HCT116 (cell line): ENCODE results near the gene SLC6A19.

Source experiments
- EZH2 ChIP-seq: fragments of 200-600 bp; sonication (generic); IDR thresholded peaks from 2 replicates; pipeline ENCODE4 v1.6.1; 2017; ENCODE audit warnings: antibody characterized with exemption, mixed run types
- EZH2phosphoT487 ChIP-seq: fragments of 200-600 bp; IDR thresholded peaks from 2 replicates; pipeline ENCODE4 v1.6.1; 2018; ENCODE audit warnings: antibody characterized with exemption, borderline replicate concordance
- POLR2A ChIP-seq: IDR thresholded peaks from 2 replicates; pipeline ENCODE4 v1.7.0; 2011; ENCODE audit warnings: borderline replicate concordance; ENCODE audit not compliant: insufficient read depth, insufficient read length; ENCODE audit errors: extremely low read depth
- REST ChIP-seq: IDR thresholded peaks from 2 replicates; pipeline ENCODE4 v1.6.1; 2012; ENCODE audit warnings: low read depth
- TCF7L2 ChIP-seq: IDR thresholded peaks from 2 replicates; pipeline ENCODE4 v1.7.0; 2011; ENCODE audit warnings: borderline replicate concordance, inconsistent platforms; ENCODE audit not compliant: insufficient read depth, insufficient read length; ENCODE audit errors: extremely low read depth
- ZNF274 ChIP-seq: fragments of 200-500 bp; sonication (Bioruptor generic); IDR thresholded peaks from 2 replicates; pipeline ENCODE4 v1.6.1; 2014; ENCODE audit warnings: mild to moderate bottlenecking, low read depth, low read length, inconsistent platforms
- TF ChIP-seq, protein P1 (sequence below), 3 experiments: fragments of 200-600 bp in 1 of 3; sonication (generic) in 1 of 3; IDR thresholded peaks in 2 of 3; conservative IDR thresholded peaks in 1 of 3; 2 replicates each; pipeline ENCODE4 v1.5.1; 2012 to 2017; ENCODE audit warnings: low read depth in 2 of 3, low read length in 2 of 3, antibody characterized with exemption in 1 of 3, borderline replicate concordance in 1 of 3, control low read depth in 1 of 3, mild to moderate bottlenecking in 1 of 3, mixed read lengths in 1 of 3, mixed run types in 1 of 3, moderate library complexity in 1 of 3; ENCODE audit not compliant: insufficient read depth in 1 of 3

- TF ChIP-seq EZH2phosphoT487: no peak
- TF ChIP-seq, protein P1, sequence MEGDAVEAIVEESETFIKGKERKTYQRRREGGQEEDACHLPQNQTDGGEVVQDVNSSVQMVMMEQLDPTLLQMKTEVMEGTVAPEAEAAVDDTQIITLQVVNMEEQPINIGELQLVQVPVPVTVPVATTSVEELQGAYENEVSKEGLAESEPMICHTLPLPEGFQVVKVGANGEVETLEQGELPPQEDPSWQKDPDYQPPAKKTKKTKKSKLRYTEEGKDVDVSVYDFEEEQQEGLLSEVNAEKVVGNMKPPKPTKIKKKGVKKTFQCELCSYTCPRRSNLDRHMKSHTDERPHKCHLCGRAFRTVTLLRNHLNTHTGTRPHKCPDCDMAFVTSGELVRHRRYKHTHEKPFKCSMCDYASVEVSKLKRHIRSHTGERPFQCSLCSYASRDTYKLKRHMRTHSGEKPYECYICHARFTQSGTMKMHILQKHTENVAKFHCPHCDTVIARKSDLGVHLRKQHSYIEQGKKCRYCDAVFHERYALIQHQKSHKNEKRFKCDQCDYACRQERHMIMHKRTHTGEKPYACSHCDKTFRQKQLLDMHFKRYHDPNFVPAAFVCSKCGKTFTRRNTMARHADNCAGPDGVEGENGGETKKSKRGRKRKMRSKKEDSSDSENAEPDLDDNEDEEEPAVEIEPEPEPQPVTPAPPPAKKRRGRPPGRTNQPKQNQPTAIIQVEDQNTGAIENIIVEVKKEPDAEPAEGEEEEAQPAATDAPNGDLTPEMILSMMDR (IDR thresholded peaks at IDR 0.05 in 2 of 3, conservative IDR thresholded peaks at IDR 0.05 in 1 of 3; ENCODE audit: borderline replicate concordance in 1 of 3, insufficient read depth in 1 of 3, low read depth in 2 of 3, low read length in 2 of 3): no peak
- no peak for TF ChIP-seq REST
- no peak for TF ChIP-seq POLR2A
- TF ChIP-seq EZH2: no peak
- TF ChIP-seq ZNF274: no peak
- TF ChIP-seq TCF7L2: no peak
Observed at GRCh38 chr5:1212881-1213280, 11.5 kb downstream of the SLC6A19 start.
